Neutrophil (primary cell): Measurements from ENCODE around the gene STARD3NL.
"Not testable (repeated sequence)": the region's sequence is repeated elsewhere in the genome, so short reads cannot be mapped to it uniquely, and the experiment has no call there.

Experiments used
- H3K27ac ChIP-seq: fragments of 200-600 bp; sonication (generic); 2 replicates; pipeline ENCODE4 v1.5.1; 2016; ENCODE audit warnings: mild to moderate bottlenecking, moderate library complexity
- H3K27me3 ChIP-seq: fragments of 200-600 bp; sonication (generic); 2 replicates; pipeline ENCODE4 v1.6.0; 2016; ENCODE audit warnings: mild to moderate bottlenecking
- H3K36me3 ChIP-seq: fragments of 200-600 bp; sonication (generic); 2 replicates; pipeline ENCODE4 v1.5.1; 2017
- H3K4me1 ChIP-seq, 2 experiments: fragments of 200-600 bp in 1 of 2; sonication (generic) in 1 of 2; 1 replicate in 1 of 2; 2 replicates in 1 of 2; pipeline versions ENCODE4 v1.5.1 to v1.6.1; 2013 to 2016; ENCODE audit warnings: low read depth in 1 of 2, low read length in 1 of 2, mild to moderate bottlenecking in 1 of 2, moderate library complexity in 1 of 2; ENCODE audit not compliant: control insufficient read depth in 1 of 2, insufficient read depth in 1 of 2
- H3K4me3 ChIP-seq, 2 experiments: fragments of 200-600 bp in 1 of 2; sonication (generic) in 1 of 2; 1 replicate in 1 of 2; 2 replicates in 1 of 2; pipeline ENCODE4 v1.5.1; 2013 to 2016; ENCODE audit warnings: low read depth in 1 of 2, low read length in 1 of 2, mild to moderate bottlenecking in 1 of 2, moderate library complexity in 1 of 2
- H3K9me3 ChIP-seq: fragments of 200-600 bp; sonication (generic); 2 replicates; pipeline ENCODE4 v1.5.1; 2016
- TF ChIP-seq, protein P1 (sequence below): fragments of 200-600 bp; sonication (generic); IDR thresholded peaks from 2 replicates; pipeline ENCODE4 v1.5.1; 2016; ENCODE audit warnings: antibody characterized with exemption

STARD3NL gene

DNA sequence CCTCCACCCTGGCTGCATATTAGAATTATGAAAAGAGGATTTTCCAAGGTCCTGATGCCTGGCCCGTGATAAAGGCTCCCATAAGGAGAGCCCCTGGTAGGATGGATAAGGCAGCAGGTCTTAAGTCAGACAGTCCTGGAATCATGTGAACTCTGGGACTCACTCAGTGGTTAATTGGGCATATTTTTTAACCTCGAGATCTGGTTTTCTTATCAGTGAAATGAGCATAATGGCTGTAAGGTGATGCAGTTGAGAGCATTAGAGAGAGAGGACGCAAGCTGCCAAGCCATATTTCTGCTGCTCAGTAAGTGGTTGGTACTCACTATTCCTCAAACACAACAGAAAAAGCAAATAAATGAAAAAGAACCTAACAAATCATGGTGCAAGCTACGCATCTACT is 57.6 kb downstream of the STARD3NL start:
- H3K4me3 ChIP-seq, result no peak overlapping the region
- H3K9me3 ChIP-seq, result no peaks in the 10 kb centered on the region
- no peaks in the 10 kb centered on the region for H3K36me3 ChIP-seq
- TF ChIP-seq, protein P1, sequence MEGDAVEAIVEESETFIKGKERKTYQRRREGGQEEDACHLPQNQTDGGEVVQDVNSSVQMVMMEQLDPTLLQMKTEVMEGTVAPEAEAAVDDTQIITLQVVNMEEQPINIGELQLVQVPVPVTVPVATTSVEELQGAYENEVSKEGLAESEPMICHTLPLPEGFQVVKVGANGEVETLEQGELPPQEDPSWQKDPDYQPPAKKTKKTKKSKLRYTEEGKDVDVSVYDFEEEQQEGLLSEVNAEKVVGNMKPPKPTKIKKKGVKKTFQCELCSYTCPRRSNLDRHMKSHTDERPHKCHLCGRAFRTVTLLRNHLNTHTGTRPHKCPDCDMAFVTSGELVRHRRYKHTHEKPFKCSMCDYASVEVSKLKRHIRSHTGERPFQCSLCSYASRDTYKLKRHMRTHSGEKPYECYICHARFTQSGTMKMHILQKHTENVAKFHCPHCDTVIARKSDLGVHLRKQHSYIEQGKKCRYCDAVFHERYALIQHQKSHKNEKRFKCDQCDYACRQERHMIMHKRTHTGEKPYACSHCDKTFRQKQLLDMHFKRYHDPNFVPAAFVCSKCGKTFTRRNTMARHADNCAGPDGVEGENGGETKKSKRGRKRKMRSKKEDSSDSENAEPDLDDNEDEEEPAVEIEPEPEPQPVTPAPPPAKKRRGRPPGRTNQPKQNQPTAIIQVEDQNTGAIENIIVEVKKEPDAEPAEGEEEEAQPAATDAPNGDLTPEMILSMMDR, result no peak
- H3K27me3 ChIP-seq, result no peaks in the 10 kb centered on the region
- H3K27ac ChIP-seq, result peak overlapping the region; percentile 46
- peaks cover 66 to 67% of the 10 kb centered on the region in 2 experiments for H3K4me1 ChIP-seq

DNA sequence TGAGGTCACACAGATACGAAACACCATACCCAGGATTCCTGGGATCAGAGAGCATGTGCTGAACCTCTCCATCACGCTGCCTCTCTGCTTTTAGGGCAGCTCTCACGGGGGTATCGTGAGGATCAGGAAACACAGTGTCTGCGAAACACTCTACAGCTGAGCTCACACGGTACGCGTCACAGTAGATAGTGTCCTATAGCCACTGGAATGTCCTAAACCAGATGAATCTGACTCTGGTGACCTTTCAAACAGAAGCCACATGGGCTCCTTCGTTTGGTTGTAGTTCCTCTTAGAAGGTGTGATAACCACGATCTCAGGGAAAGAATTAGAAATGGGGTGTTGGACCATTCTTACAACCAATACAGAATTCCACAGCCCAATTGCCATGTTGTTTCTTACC is 61.1 kb downstream of the STARD3NL start:
- H3K36me3 ChIP-seq, H3K27me3 ChIP-seq, H3K9me3 ChIP-seq, H3K4me3 ChIP-seq, H3K27ac ChIP-seq: not testable (repeated sequence)
- H3K4me1 ChIP-seq, result peaks cover 44% of the 10 kb centered on the region in 2 experiments

DNA sequence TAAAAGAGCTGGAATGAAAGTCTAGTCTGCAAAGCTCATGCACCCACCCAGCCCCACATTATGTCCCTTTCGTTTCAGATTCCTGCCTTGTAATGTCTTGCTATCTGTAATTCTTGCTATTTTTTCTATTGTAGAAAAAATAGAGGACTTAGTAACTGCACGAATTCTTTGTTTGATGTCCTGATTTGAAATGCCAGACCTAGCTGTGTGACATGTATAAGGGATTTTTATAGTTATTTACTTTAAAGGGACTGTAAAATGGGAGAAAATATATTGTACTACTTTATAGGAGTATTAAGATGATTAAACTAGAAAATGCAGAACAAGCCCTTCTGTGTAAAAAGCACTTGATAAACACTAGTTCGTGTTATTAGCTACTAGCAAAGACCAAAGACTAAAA is 63.0 kb downstream of the STARD3NL start:
- no peaks in the 10 kb centered on the region for H3K9me3 ChIP-seq
- no peak overlapping the region for H3K27ac ChIP-seq
- peaks cover 25 to 26% of the 10 kb centered on the region in 2 experiments for H3K4me1 ChIP-seq
- H3K36me3 ChIP-seq, result no peaks in the 10 kb centered on the region
- H3K27me3 ChIP-seq, result no peaks in the 10 kb centered on the region
- no peak overlapping the region for H3K4me3 ChIP-seq
- TF ChIP-seq, protein P1, result no peak

DNA sequence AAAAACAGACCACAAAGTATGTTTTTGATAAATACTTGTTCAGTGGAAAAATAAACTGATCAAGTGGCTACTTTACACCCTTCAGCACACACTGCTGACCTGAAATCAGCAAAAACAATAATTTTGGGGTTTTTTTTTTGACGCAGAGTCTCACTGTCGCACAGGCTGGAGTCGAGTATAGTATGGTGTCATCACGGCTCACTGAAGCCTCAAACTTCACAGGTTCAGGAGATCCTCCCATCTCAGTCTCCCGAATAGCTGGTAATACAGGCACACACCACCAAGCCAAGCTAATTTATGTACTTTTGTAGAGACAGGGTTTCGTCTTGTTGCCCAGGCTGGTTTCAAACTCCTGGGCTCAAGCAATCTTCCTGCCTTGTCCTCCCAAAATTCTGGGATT is 64.8 kb downstream of the STARD3NL start:
- TF ChIP-seq, protein P1, result no peak
- H3K4me3 ChIP-seq, result no peak overlapping the region
- H3K4me1 ChIP-seq, result peaks cover 8 to 10% of the 10 kb centered on the region in 2 experiments
- H3K27me3 ChIP-seq, result no peaks in the 10 kb centered on the region
- H3K27ac ChIP-seq, result peak overlapping the region; percentile 41
- no peaks in the 10 kb centered on the region for H3K36me3 ChIP-seq
- no peaks in the 10 kb centered on the region for H3K9me3 ChIP-seq

DNA sequence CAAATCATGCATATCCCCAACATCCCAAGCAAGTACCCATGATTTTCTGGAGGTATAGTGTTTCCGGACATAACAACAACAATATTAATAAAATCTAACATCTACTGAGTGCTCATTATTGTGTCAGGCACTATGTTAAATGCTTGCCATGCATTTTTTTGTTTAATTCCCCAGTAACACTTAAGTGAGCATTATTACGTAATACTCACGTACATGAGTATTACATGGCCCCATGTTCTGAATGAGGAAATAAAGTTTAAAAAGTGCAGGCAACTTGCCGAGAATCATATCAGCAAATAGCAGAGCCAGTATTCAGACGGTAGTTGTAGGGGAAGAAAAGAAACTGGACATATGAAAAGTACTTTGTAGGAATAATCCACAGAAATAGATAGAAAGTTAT is 65.3 kb downstream of the STARD3NL start:
- H3K36me3 ChIP-seq, H3K4me3 ChIP-seq, H3K4me1 ChIP-seq, H3K27me3 ChIP-seq, H3K9me3 ChIP-seq: not testable (repeated sequence)
- H3K27ac ChIP-seq, result peak overlapping the region; percentile 41

DNA sequence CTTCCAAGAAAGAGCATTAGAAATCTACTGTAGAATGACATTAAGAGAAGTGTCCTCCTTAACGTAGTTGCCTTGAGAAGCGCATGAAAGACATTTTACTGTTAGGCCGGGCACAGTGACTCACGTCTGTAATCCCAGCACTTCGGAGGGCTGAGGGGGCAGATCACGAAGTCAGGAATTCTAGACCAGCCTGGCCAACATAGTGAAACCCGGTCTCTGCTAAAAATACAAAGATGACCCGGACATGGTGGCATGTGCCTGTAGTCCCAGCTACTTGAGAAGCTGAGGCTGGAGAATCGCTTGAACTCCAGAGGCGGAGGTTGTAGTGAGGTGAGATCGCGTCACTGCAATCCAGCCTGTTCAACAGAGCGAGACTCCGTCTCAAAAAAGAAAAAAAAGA is 66.5 kb downstream of the STARD3NL start:
- H3K27me3 ChIP-seq, result no peaks in the 10 kb centered on the region
- peaks cover 6 to 10% of the 10 kb centered on the region in 2 experiments for H3K4me1 ChIP-seq
- H3K36me3 ChIP-seq, result no peaks in the 10 kb centered on the region
- TF ChIP-seq, protein P1, result no peak
- H3K27ac ChIP-seq, result no peak overlapping the region
- no peak overlapping the region for H3K4me3 ChIP-seq
- no peaks in the 10 kb centered on the region for H3K9me3 ChIP-seq

DNA sequence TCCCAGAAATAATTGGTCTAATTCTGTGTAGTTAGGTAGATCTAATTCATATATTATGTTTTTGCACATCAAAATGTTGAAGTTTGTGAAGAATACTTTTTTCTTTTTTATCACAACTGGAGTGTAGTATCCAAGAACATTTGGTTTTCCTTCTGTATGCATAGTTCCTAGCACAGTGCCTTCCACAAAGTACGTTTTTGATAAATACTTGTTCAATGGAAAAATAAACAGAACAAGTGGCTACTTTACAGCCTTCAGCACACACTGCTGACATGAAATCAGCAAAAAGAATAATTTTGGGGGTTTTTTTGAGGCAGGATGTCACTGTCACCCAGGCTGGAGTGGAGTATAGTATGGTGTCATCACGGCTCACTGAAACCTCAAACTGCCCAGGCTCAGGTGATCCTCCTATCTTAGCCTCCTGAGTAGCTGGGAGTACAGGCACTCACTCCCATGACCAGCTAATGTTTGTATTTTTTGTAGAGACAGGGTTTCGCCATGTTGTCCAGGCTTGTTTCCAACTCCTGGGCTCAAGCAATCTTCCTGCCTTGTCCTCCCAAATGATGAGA is 67.4 kb downstream of the STARD3NL start:
- H3K27ac ChIP-seq, result no peak overlapping the region
- no peaks in the 10 kb centered on the region for H3K27me3 ChIP-seq
- peaks cover 9 to 13% of the 10 kb centered on the region in 2 experiments for H3K4me1 ChIP-seq
- H3K9me3 ChIP-seq, result no peaks in the 10 kb centered on the region
- no peaks in the 10 kb centered on the region for H3K36me3 ChIP-seq
- no peak overlapping the region for H3K4me3 ChIP-seq
- TF ChIP-seq, protein P1, result no peak
